OCI-LY3 (cell line): Measurements from ENCODE around the gene DPF3.

ENCODE experiments used
- EZH2phosphoT487 ChIP-seq: fragments of 200-600 bp; shearing (Covaris generic); IDR thresholded peaks from 2 replicates; pipeline ENCODE4 v1.6.1; 2018; ENCODE audit warnings: antibody characterized with exemption, mixed run types, low read depth
- TF ChIP-seq, protein P1 (sequence below): fragments of 200-600, 300-600 bp; sonication (generic); IDR thresholded peaks from 2 replicates; pipeline ENCODE4 v1.5.1; 2014; ENCODE audit warnings: antibody characterized with exemption, low read length, low read depth

DNA sequence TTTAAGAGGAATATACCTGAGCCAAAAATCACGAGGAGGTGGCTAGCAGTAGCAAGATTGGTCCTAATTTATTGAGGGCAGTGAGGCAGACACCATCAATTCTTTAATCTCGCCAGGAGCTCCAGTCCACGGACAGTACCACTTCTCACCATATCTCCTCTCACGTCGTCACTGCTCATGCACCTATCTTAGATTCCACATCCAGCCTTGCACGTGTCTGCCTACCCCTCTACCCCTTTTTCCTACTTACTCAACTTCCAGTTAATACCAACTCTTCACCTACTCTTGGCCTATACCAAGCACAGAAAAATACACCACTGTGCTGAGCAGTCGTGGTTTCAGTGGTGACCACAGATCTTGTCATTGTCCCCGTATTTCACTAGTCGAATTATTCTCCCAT is 246.1 kb downstream of the DPF3 start:
- TF ChIP-seq, protein P1, sequence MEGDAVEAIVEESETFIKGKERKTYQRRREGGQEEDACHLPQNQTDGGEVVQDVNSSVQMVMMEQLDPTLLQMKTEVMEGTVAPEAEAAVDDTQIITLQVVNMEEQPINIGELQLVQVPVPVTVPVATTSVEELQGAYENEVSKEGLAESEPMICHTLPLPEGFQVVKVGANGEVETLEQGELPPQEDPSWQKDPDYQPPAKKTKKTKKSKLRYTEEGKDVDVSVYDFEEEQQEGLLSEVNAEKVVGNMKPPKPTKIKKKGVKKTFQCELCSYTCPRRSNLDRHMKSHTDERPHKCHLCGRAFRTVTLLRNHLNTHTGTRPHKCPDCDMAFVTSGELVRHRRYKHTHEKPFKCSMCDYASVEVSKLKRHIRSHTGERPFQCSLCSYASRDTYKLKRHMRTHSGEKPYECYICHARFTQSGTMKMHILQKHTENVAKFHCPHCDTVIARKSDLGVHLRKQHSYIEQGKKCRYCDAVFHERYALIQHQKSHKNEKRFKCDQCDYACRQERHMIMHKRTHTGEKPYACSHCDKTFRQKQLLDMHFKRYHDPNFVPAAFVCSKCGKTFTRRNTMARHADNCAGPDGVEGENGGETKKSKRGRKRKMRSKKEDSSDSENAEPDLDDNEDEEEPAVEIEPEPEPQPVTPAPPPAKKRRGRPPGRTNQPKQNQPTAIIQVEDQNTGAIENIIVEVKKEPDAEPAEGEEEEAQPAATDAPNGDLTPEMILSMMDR = no peak
- no peak for TF ChIP-seq EZH2phosphoT487
